Retinal pigment epithelial cell (primary cell): ENCODE results near the gene TBXAS1.

Experiments used
- DNase-seq: peaks from one replicate; pipeline ENCODE4 v3.0.0-alpha.2; 2010; ENCODE audit warnings: low read depth
- H3K4me3 ChIP-seq: 2 replicates; pipeline ENCODE4 v1.5.1; 2011; ENCODE audit warnings: mild to moderate bottlenecking, low read length, control low read depth, moderate library complexity
- CTCF ChIP-seq: conservative IDR thresholded peaks from 2 replicates; pipeline ENCODE4 v1.5.1; 2011; ENCODE audit warnings: low read depth, low read length, control low read depth, inconsistent platforms

TBXAS1 gene

GRCh38 chr7:139811066-139811465 is 18.0 kb upstream of the TBXAS1 start:
- no peak for DNase-seq
- H3K4me3 ChIP-seq = no peak overlapping the region
- TF ChIP-seq CTCF = no peak

GRCh38 chr7:139813151-139813550 is 15.9 kb upstream of the TBXAS1 start:
- DNase-seq = no peak
- no peak for TF ChIP-seq CTCF

GRCh38 chr7:139813689-139814088 is 15.4 kb upstream of the TBXAS1 start:
- no peak for DNase-seq
- no peak overlapping the region for H3K4me3 ChIP-seq
- TF ChIP-seq CTCF = no peak

More at GRCh38 chr7:139813151-139813550, 15.9 kb upstream of the TBXAS1 start:
- H3K4me3 ChIP-seq = no peak overlapping the region

GRCh38 chr7:139817249-139817648 is 11.8 kb upstream of the TBXAS1 start:
- TF ChIP-seq CTCF = no peak
- DNase-seq = no peak
- H3K4me3 ChIP-seq = no peak overlapping the region

GRCh38 chr7:139820089-139820488 is 9.0 kb upstream of the TBXAS1 start:
- no peak for TF ChIP-seq CTCF
- no peak overlapping the region for H3K4me3 ChIP-seq
- no peak for DNase-seq

- no peak for DNase-seq
- no peak for TF ChIP-seq CTCF
- H3K4me3 ChIP-seq = no peak overlapping the region
These were observed 7.5 kb upstream of the TBXAS1 start for GRCh38 chr7:139821349-139822105.

- no peak for DNase-seq
- H3K4me3 ChIP-seq = no peak overlapping the region
- TF ChIP-seq CTCF = no peak
These were observed 6.2 kb upstream of the TBXAS1 start for GRCh38 chr7:139822855-139823254.
